ENCODE measurements around the gene CMPK2.

Gene CMPK2

DNA sequence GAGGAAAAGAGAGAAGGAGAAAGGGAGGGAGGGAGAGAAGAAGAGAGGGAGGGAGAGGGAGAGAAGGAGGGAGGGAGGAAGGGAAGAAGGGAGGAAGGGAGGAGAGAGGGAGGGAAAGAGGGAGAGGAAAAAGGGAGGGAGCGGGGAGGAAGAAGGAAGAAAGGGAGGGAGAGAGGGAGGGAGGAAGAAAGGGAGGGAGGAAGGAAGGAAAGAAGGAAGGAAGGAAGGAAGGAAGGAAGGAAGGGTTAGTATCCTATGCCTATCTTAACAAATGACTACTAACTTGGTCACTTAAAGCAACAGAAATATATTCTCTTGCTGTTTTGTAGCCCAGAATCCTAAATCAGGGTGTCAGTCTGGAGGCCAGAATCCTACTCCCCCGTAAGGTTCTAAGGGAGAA, 52.1 kb downstream of the CMPK2 start:
- Histone ChIP-seq H3K4me3 (ENCODE audit: low read depth, low read length) (no peak overlapping the region), H3K27ac (ENCODE audit: extremely low read depth, low read depth, low read length) (no peak overlapping the region), H3K9me3 (ENCODE audit: control insufficient read depth, insufficient read depth, low read depth, low read length) (no peaks in the 10 kb centered on the region), H3K4me1 (ENCODE audit: control insufficient read depth, insufficient read depth, low read length) (no peaks in the 10 kb centered on the region), H3K36me3 (ENCODE audit: control insufficient read depth in 2 of 2, insufficient read depth in 1 of 2, low read length in 2 of 2) (no peaks in the 10 kb centered on the region)
- CTCF ChIA-PET = no interaction called here
- POLR2A ChIA-PET = no interaction called here
- TF ChIP-seq ZBTB7A (tag by site-specific recombination; IDR thresholded peaks at IDR 0.05; ENCODE audit: low read depth) (no peak), ZNF211 (tag by site-specific recombination; IDR thresholded peaks at IDR 0.05; ENCODE audit: low read depth) (no peak), ZNF561 (tag by site-specific recombination; IDR thresholded peaks at IDR 0.05; ENCODE audit: borderline replicate concordance) (no peak), ZNF610 (tag by site-specific recombination; IDR thresholded peaks at IDR 0.05; ENCODE audit: borderline replicate concordance) (no peak), KLF16 (tag by site-specific recombination; IDR thresholded peaks at IDR 0.05) (no peak), YY1 (tag by site-specific recombination; IDR thresholded peaks at IDR 0.05) (no peak), ZNF114 (tag by site-specific recombination; IDR thresholded peaks at IDR 0.05) (no peak), ZNF221 (tag by site-specific recombination; IDR thresholded peaks at IDR 0.05; ENCODE audit: borderline replicate concordance) (no peak), ZBTB6 (tag by site-specific recombination; IDR thresholded peaks at IDR 0.05) (no peak)
- TF ChIP-seq, protein P1, sequence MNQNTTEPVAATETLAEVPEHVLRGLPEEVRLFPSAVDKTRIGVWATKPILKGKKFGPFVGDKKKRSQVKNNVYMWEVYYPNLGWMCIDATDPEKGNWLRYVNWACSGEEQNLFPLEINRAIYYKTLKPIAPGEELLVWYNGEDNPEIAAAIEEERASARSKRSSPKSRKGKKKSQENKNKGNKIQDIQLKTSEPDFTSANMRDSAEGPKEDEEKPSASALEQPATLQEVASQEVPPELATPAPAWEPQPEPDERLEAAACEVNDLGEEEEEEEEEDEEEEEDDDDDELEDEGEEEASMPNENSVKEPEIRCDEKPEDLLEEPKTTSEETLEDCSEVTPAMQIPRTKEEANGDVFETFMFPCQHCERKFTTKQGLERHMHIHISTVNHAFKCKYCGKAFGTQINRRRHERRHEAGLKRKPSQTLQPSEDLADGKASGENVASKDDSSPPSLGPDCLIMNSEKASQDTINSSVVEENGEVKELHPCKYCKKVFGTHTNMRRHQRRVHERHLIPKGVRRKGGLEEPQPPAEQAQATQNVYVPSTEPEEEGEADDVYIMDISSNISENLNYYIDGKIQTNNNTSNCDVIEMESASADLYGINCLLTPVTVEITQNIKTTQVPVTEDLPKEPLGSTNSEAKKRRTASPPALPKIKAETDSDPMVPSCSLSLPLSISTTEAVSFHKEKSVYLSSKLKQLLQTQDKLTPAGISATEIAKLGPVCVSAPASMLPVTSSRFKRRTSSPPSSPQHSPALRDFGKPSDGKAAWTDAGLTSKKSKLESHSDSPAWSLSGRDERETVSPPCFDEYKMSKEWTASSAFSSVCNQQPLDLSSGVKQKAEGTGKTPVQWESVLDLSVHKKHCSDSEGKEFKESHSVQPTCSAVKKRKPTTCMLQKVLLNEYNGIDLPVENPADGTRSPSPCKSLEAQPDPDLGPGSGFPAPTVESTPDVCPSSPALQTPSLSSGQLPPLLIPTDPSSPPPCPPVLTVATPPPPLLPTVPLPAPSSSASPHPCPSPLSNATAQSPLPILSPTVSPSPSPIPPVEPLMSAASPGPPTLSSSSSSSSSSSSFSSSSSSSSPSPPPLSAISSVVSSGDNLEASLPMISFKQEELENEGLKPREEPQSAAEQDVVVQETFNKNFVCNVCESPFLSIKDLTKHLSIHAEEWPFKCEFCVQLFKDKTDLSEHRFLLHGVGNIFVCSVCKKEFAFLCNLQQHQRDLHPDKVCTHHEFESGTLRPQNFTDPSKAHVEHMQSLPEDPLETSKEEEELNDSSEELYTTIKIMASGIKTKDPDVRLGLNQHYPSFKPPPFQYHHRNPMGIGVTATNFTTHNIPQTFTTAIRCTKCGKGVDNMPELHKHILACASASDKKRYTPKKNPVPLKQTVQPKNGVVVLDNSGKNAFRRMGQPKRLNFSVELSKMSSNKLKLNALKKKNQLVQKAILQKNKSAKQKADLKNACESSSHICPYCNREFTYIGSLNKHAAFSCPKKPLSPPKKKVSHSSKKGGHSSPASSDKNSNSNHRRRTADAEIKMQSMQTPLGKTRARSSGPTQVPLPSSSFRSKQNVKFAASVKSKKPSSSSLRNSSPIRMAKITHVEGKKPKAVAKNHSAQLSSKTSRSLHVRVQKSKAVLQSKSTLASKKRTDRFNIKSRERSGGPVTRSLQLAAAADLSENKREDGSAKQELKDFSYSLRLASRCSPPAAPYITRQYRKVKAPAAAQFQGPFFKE (tag by site-specific recombination; IDR thresholded peaks at IDR 0.05; ENCODE audit: borderline replicate concordance) = no peak

- CTCF ChIA-PET = no interaction called here
- H3K27ac ChIP-seq (ENCODE audit: extremely low read depth, low read depth, low read length) = no peak overlapping the region
These were observed 52.7 kb downstream of the CMPK2 start for GRCh38 chr2:6812857-6813530.

DNA sequence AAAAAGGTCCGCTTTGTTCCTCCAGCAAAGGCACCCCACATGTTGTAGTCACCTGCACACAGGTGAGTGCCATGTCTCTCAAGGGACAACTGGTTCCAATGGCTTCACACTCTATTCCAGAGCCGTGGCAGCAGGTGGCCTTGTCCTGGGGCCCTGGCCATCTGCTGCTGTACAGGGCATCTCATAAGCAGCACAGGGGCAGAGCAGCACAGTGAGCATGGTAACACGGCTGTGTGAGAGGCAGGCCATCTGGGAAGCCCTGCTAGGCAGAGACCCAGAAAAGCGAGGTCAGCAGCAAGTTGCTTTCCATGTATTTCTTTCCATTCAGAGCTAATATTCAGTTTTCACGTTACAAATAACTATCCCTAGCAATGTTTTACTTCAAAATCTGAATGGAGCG, 54.7 kb downstream of the CMPK2 start:
- H3K9me3 ChIP-seq (ENCODE audit: control insufficient read depth, insufficient read depth, low read depth, low read length) = no peaks in the 10 kb centered on the region
- POLR2A ChIA-PET = no interaction called here
- H3K27ac ChIP-seq (ENCODE audit: extremely low read depth, low read depth, low read length) = no peak overlapping the region
- H3K4me1 ChIP-seq (ENCODE audit: control insufficient read depth, insufficient read depth, low read length) = no peaks in the 10 kb centered on the region
- no peak overlapping the region for H3K4me3 ChIP-seq (ENCODE audit: low read depth, low read length)
- H3K36me3 ChIP-seq (ENCODE audit: control insufficient read depth in 2 of 2, insufficient read depth in 1 of 2, low read length in 2 of 2) = no peaks in the 10 kb centered on the region
- CTCF ChIA-PET = no interaction called here
- TF ChIP-seq ZNF404 (tag by site-specific recombination; IDR thresholded peaks at IDR 0.05) = no peak
- no peak for TF ChIP-seq ZNF354C (tag by site-specific recombination; IDR thresholded peaks at IDR 0.05; ENCODE audit: borderline replicate concordance, low read depth)
- no peak for TF ChIP-seq KLF10 (tag by site-specific recombination; IDR thresholded peaks at IDR 0.05)
- TF ChIP-seq ZNF157 (tag by site-specific recombination; IDR thresholded peaks at IDR 0.05) = no peak
- TF ChIP-seq ZNF391 (tag by site-specific recombination; IDR thresholded peaks at IDR 0.05; ENCODE audit: borderline replicate concordance, low read depth) = no peak
- TF ChIP-seq GLI2 (tag by site-specific recombination; IDR thresholded peaks at IDR 0.05; ENCODE audit: borderline replicate concordance, low read depth) = no peak
- TF ChIP-seq ZNF658 (tag by site-specific recombination; IDR thresholded peaks at IDR 0.05) = no peak
- no peak for TF ChIP-seq ZNF521 (tag by site-specific recombination; IDR thresholded peaks at IDR 0.05)
- no peak for TF ChIP-seq ZNF76 (tag by site-specific recombination; IDR thresholded peaks at IDR 0.05; ENCODE audit: borderline replicate concordance, low read depth)
- TF ChIP-seq ZNF660 (tag by site-specific recombination; IDR thresholded peaks at IDR 0.05) = no peak
- TF ChIP-seq ZNF600 (tag by site-specific recombination; IDR thresholded peaks at IDR 0.05) = no peak
- no peak for TF ChIP-seq GLIS2 (tag by site-specific recombination; IDR thresholded peaks at IDR 0.05)
- no peak for TF ChIP-seq ZNF423 (tag by site-specific recombination; IDR thresholded peaks at IDR 0.05)
- no peak for TF ChIP-seq ZNF433 (tag by site-specific recombination; IDR thresholded peaks at IDR 0.05; ENCODE audit: low read depth)

More at GRCh38 chr2:6812857-6813530, 52.7 kb downstream of the CMPK2 start:
- TF ChIP-seq ZSCAN23 (tag by site-specific recombination; IDR thresholded peaks at IDR 0.05) (no peak), GFI1B (tag by site-specific recombination; IDR thresholded peaks at IDR 0.05) (no peak), ZNF830 (tag by site-specific recombination; IDR thresholded peaks at IDR 0.05; ENCODE audit: low read depth) (no peak), ZNF585B (tag by site-specific recombination; IDR thresholded peaks at IDR 0.05) (no peak)
- Histone ChIP-seq H3K4me1 (ENCODE audit: control insufficient read depth, insufficient read depth, low read length) (no peaks in the 10 kb centered on the region), H3K36me3 (ENCODE audit: control insufficient read depth in 2 of 2, insufficient read depth in 1 of 2, low read length in 2 of 2) (no peaks in the 10 kb centered on the region), H3K9me3 (ENCODE audit: control insufficient read depth, insufficient read depth, low read depth, low read length) (no peaks in the 10 kb centered on the region), H3K4me3 (ENCODE audit: low read depth, low read length) (no peak overlapping the region)
- POLR2A ChIA-PET = no interaction called here

All from HEK293 (cell line).